ENCODE data around the gene RAE1.

- TF ChIP-seq CTCF (IDR thresholded peaks at IDR 0.05 in 4 of 5, conservative IDR thresholded peaks at IDR 0.05 in 1 of 5) (no peak), POLR2A (IDR thresholded peaks at IDR 0.05) (no peak)
These were observed 50.5 kb downstream of the RAE1 start for GRCh38 chr20:57401565-57401918.
